ENCODE results near the gene ROR2. TPM values are rescaled to one million over a fixed set of nuclear protein-coding genes. Genes with fewer than 3 reads are reported as not detected.
A peak's percentile ranks its signal among the peaks of the same experiment; 100 is the strongest.

The ROR2 gene
- total and polyA plus RNA-seq, 2 donors: 28.2 to 33.7 TPM

- DNase-seq (ENCODE audit: extremely low spot score): no peak
- Histone ChIP-seq H3K4me1 (ENCODE audit: insufficient read depth) (no peaks in the 10 kb centered on the region), H3K36me3 (ENCODE audit: insufficient read depth) (no peaks in the 10 kb centered on the region), H3K27ac (ENCODE audit: low read depth) (no peak overlapping the region), H3K4me3 (ENCODE audit: low read depth, low read length) (no peak overlapping the region)
- 78% methylated on average over 4 of the region's 4 CpGs for WGBS
Measured at GRCh38 chr9:91824151-91824550, 125.9 kb downstream of the ROR2 start.

GRCh38 chr9:91820949-91821880, 128.8 kb downstream of the ROR2 start:
- DNase-seq (ENCODE audit: extremely low spot score): no peak
- H3K27ac ChIP-seq (ENCODE audit: low read depth): no peak overlapping the region
- no peaks in the 10 kb centered on the region for H3K36me3 ChIP-seq (ENCODE audit: insufficient read depth)
- WGBS: 81% methylated on average over 11 of the region's 11 CpGs
- no peak overlapping the region for H3K4me3 ChIP-seq (ENCODE audit: low read depth, low read length)
- no peaks in the 10 kb centered on the region for H3K4me1 ChIP-seq (ENCODE audit: insufficient read depth)

GRCh38 chr9:91820126-91820750, 129.8 kb downstream of the ROR2 start:
- WGBS: 85% methylated on average over 11 of the region's 11 CpGs
- Histone ChIP-seq H3K36me3 (ENCODE audit: insufficient read depth) (no peaks in the 10 kb centered on the region), H3K4me3 (ENCODE audit: low read depth, low read length) (no peak overlapping the region), H3K4me1 (ENCODE audit: insufficient read depth) (no peaks in the 10 kb centered on the region), H3K27ac (ENCODE audit: low read depth) (no peak overlapping the region)
- no peak for DNase-seq (ENCODE audit: extremely low spot score)

- no peaks in the 10 kb centered on the region for H3K36me3 ChIP-seq (ENCODE audit: insufficient read depth)
- WGBS: 92% methylated on average over 15 of the region's 15 CpGs
- peak overlapping the region; percentile 3 for H3K27ac ChIP-seq (ENCODE audit: low read depth)
- no peak for DNase-seq (ENCODE audit: extremely low spot score)
- H3K4me1 ChIP-seq (ENCODE audit: insufficient read depth): no peaks in the 10 kb centered on the region
- H3K4me3 ChIP-seq (ENCODE audit: low read depth, low read length): no peak overlapping the region
Measured at GRCh38 chr9:91818647-91819403, 131.2 kb downstream of the ROR2 start.

- 50% methylated on average over 3 of the region's 3 CpGs for WGBS
- no peak for DNase-seq (ENCODE audit: extremely low spot score)
- Histone ChIP-seq H3K27ac (ENCODE audit: low read depth) (no peak overlapping the region), H3K36me3 (ENCODE audit: insufficient read depth) (no peaks in the 10 kb centered on the region), H3K4me3 (ENCODE audit: low read depth, low read length) (no peak overlapping the region), H3K4me1 (ENCODE audit: insufficient read depth) (no peaks in the 10 kb centered on the region)
Measured at GRCh38 chr9:91818225-91818585, 131.8 kb downstream of the ROR2 start.

- Histone ChIP-seq H3K4me1 (ENCODE audit: insufficient read depth) (no peaks in the 10 kb centered on the region), H3K36me3 (ENCODE audit: insufficient read depth) (no peaks in the 10 kb centered on the region), H3K4me3 (ENCODE audit: low read depth, low read length) (no peak overlapping the region), H3K27ac (ENCODE audit: low read depth) (peak overlapping the region; percentile 4)
- WGBS: 22% methylated on average over 20 of the region's 20 CpGs
- peak; percentile 85 for DNase-seq (ENCODE audit: extremely low spot score)
Measured at GRCh38 chr9:91817493-91818224, 132.4 kb downstream of the ROR2 start.

GRCh38 chr9:91817106-91817492, 132.9 kb downstream of the ROR2 start:
- H3K4me3 ChIP-seq (ENCODE audit: low read depth, low read length): no peak overlapping the region
- H3K4me1 ChIP-seq (ENCODE audit: insufficient read depth): no peaks in the 10 kb centered on the region
- DNase-seq (ENCODE audit: extremely low spot score): no peak
- H3K36me3 ChIP-seq (ENCODE audit: insufficient read depth): no peaks in the 10 kb centered on the region
- peak overlapping the region; percentile 4 for H3K27ac ChIP-seq (ENCODE audit: low read depth)
- WGBS: 56% methylated on average over 8 of the region's 8 CpGs

GRCh38 chr9:91816356-91816755, 133.7 kb downstream of the ROR2 start:
- Histone ChIP-seq H3K4me3 (ENCODE audit: low read depth, low read length) (no peak overlapping the region), H3K4me1 (ENCODE audit: insufficient read depth) (no peaks in the 10 kb centered on the region), H3K27ac (ENCODE audit: low read depth) (no peak overlapping the region), H3K36me3 (ENCODE audit: insufficient read depth) (no peaks in the 10 kb centered on the region)
- 97% methylated on average over 9 of the region's 9 CpGs for WGBS
- DNase-seq (ENCODE audit: extremely low spot score): no peak

GRCh38 chr9:91815896-91816295, 134.1 kb downstream of the ROR2 start:
- no peak for DNase-seq (ENCODE audit: extremely low spot score)
- Histone ChIP-seq H3K4me3 (ENCODE audit: low read depth, low read length) (no peak overlapping the region), H3K4me1 (ENCODE audit: insufficient read depth) (no peaks in the 10 kb centered on the region), H3K36me3 (ENCODE audit: insufficient read depth) (no peaks in the 10 kb centered on the region), H3K27ac (ENCODE audit: low read depth) (no peak overlapping the region)
- WGBS: 96% methylated on average over 10 of the region's 10 CpGs

GRCh38 chr9:91814753-91815152, 135.3 kb downstream of the ROR2 start:
- Histone ChIP-seq H3K27ac (ENCODE audit: low read depth) (no peak overlapping the region), H3K36me3 (ENCODE audit: insufficient read depth) (no peaks in the 10 kb centered on the region), H3K4me3 (ENCODE audit: low read depth, low read length) (no peak overlapping the region), H3K4me1 (ENCODE audit: insufficient read depth) (no peaks in the 10 kb centered on the region)
- WGBS: 78% methylated on average over 8 of the region's 8 CpGs
- no peak for DNase-seq (ENCODE audit: extremely low spot score)

- no peak overlapping the region for H3K4me3 ChIP-seq (ENCODE audit: low read depth, low read length)
- no peaks in the 10 kb centered on the region for H3K36me3 ChIP-seq (ENCODE audit: insufficient read depth)
- H3K4me1 ChIP-seq (ENCODE audit: insufficient read depth): no peaks in the 10 kb centered on the region
- no peak for DNase-seq (ENCODE audit: extremely low spot score)
- no peak overlapping the region for H3K27ac ChIP-seq (ENCODE audit: low read depth)
- WGBS: 61% methylated on average over 9 of the region's 9 CpGs
Measured at GRCh38 chr9:91814201-91814600, 135.8 kb downstream of the ROR2 start.

GRCh38 chr9:91813176-91813795, 136.7 kb downstream of the ROR2 start:
- Histone ChIP-seq H3K4me3 (ENCODE audit: low read depth, low read length) (no peak overlapping the region), H3K36me3 (ENCODE audit: insufficient read depth) (no peaks in the 10 kb centered on the region), H3K27ac (ENCODE audit: low read depth) (no peak overlapping the region), H3K4me1 (ENCODE audit: insufficient read depth) (no peaks in the 10 kb centered on the region)
- no peak for DNase-seq (ENCODE audit: extremely low spot score)
- WGBS: 70% methylated on average over 11 of the region's 11 CpGs

GRCh38 chr9:91812191-91812590, 137.8 kb downstream of the ROR2 start:
- DNase-seq (ENCODE audit: extremely low spot score): no peak
- Histone ChIP-seq H3K27ac (ENCODE audit: low read depth) (no peak overlapping the region), H3K36me3 (ENCODE audit: insufficient read depth) (no peaks in the 10 kb centered on the region), H3K4me1 (ENCODE audit: insufficient read depth) (no peaks in the 10 kb centered on the region), H3K4me3 (ENCODE audit: low read depth, low read length) (no peak overlapping the region)
- 87% methylated on average over 14 of the region's 14 CpGs for WGBS

Measured in urinary bladder (tissue), 4 donors.